Aorta (tissue), 5 donors: ENCODE results near the gene LDLR. TPM values are rescaled to one million over a fixed set of nuclear protein-coding genes. Genes with fewer than 3 reads are reported as not detected.
"Not testable (repeated sequence)": the region's sequence is repeated elsewhere in the genome, so short reads cannot be mapped to it uniquely, and the experiment has no call there.

Experiments used
- ATAC-seq: fragments of 200-7000 bp; cut with Tn5 transposase; one replicate; pipeline ENCODE4 v1.9.1; 2022; ENCODE audit warnings: moderate library complexity; ENCODE audit not compliant: low FRiP score
- DNase-seq, 2 donors: peaks; one replicate each; pipeline ENCODE4 v3.0.0-alpha.2; 2020
- H3K27ac ChIP-seq, 2 donors: one replicate each; pipeline ENCODE4 v1.5.1; 2013; ENCODE audit warnings: low read length in 2 of 2, mild to moderate bottlenecking in 2 of 2, moderate library complexity in 2 of 2, control low read depth in 1 of 2, inconsistent platforms in 1 of 2, low read depth in 1 of 2
- H3K27me3 ChIP-seq, 2 donors: one replicate each; pipeline ENCODE4 v1.6.1; 2013; ENCODE audit warnings: control low read depth in 1 of 2, low read length in 1 of 2, mild to moderate bottlenecking in 1 of 2, moderate library complexity in 1 of 2; ENCODE audit not compliant: insufficient read depth in 2 of 2, control insufficient read depth in 1 of 2
- H3K36me3 ChIP-seq, 2 donors: one replicate each; pipeline ENCODE4 v1.6.1; 2013; ENCODE audit warnings: control low read depth in 1 of 2, low read length in 1 of 2, mild to moderate bottlenecking in 1 of 2; ENCODE audit not compliant: insufficient read depth in 2 of 2, control insufficient read depth in 1 of 2
- H3K4me1 ChIP-seq, 2 donors: one replicate each; pipeline ENCODE4 v1.6.1; 2013; ENCODE audit warnings: low read length in 2 of 2, control low read depth in 1 of 2, mild to moderate bottlenecking in 1 of 2, moderate library complexity in 1 of 2; ENCODE audit not compliant: insufficient read depth in 2 of 2, control insufficient read depth in 1 of 2
- H3K4me3 ChIP-seq, 2 donors: one replicate each; pipeline ENCODE4 v1.5.1; 2013; ENCODE audit warnings: low read length in 2 of 2, control low read depth in 1 of 2, mild to moderate bottlenecking in 1 of 2
- H3K9me3 ChIP-seq: one replicate; pipeline ENCODE4 v1.6.1; 2013; ENCODE audit warnings: mild to moderate bottlenecking, low read length; ENCODE audit not compliant: control insufficient read depth
- WGBS, 2 donors: extraction: QIAGEN DNeasy Blood & Tissue Kit; methylation state at CpG; one replicate each; pipeline ENCODE4 v1.1.7; 2013; 5-methylcytosine and 5-hydroxymethylcytosine counted together
- intact Hi-C, 2 donors: fragments of 100-400 bp; cut with DNase I; formaldehyde crosslinking; loops; one replicate each; pipeline versions ENCODE4 v1.14.2 to v1.15.0; 2022
- polyA plus RNA-seq, 2 donors: library from polyadenylated mRNA; stranded (reverse); fragments of 200-250 nt; gene quantifications; one replicate each; pipeline ENCODE4 v1.2.3, GENCODE V29; 2013
- total RNA-seq, 2 donors: library from RNA; stranded (reverse); fragmentation: NEBNext Ultra II Directional; extraction: Animal tissue kit (Norgen Biotek cat#: 25700); gene quantifications; one replicate each; pipeline ENCODE4 v1.2.1, GENCODE V29; 2021
- donor health status: healthy with polysubstance abuse.
- donor health status: Bipolar disorder and iron deficiency.
- donor health status: DM: no; HTN: no; CAD: no.
- donor health status: DM: no; HTN: no; CAD: no.
- donor health status: DM: yes; HTN: yes; CAD: no.

LDLR gene
- total and polyA plus RNA-seq, 4 donors: 3.4 to 94.0 (median 29.9) TPM

GRCh38 chr19:11176466-11177193 lies 87.4 kb downstream of the LDLR start:
- intact Hi-C loops: no loop called here
- 88 to 90% methylated on average over 18 of the region's 18 CpGs for WGBS, 2 donors
- Histone ChIP-seq H3K36me3 (peaks cover 2 to 10% of the 10 kb centered on the region in 2 donors), H3K4me3 (no peak overlapping the region), H3K4me1 (peaks cover 0 to 2% of the 10 kb centered on the region in 2 donors), H3K27ac (no peak overlapping the region), H3K27me3 (no peaks in the 10 kb centered on the region), H3K9me3 (no peaks in the 10 kb centered on the region)
- DNase-seq: peak in 1 of 2 donors; percentile 57
- no peak for ATAC-seq

- H3K4me3 ChIP-seq: no peak overlapping the region
- DNase-seq (no peak), ATAC-seq (no peak)
- H3K9me3 ChIP-seq: no peaks in the 10 kb centered on the region
- 80 to 84% methylated on average over 9 of the region's 9 CpGs for WGBS, 2 donors
- peaks cover 0 to 2% of the 10 kb centered on the region in 2 donors for H3K4me1 ChIP-seq
- no peaks in the 10 kb centered on the region for H3K27me3 ChIP-seq
- intact Hi-C loops: no loop called here
- H3K36me3 ChIP-seq: peaks cover 2 to 8% of the 10 kb centered on the region in 2 donors
- no peak overlapping the region for H3K27ac ChIP-seq
Observed at GRCh38 chr19:11177592-11177991, 88.3 kb downstream of the LDLR start.

DNA sequence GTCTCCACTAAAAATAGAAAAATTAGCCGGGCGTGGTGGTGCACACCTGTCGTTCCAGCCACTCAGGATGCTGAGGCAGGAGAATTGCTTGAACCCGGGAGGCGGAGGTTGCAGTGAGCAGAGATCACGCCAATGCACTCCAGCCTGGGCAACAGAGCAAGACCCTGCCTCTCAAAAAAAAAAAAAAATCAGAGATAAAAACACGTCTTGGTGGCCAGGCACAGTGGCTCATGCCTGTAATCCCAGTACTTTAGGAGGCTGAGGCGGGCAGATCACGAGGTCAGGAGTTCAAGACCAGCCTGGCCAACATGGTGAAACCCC lies 89.8 kb downstream of the LDLR start:
- H3K4me3 ChIP-seq, H3K27me3 ChIP-seq, H3K9me3 ChIP-seq, DNase-seq, ATAC-seq, intact Hi-C loops, H3K4me1 ChIP-seq, H3K36me3 ChIP-seq, H3K27ac ChIP-seq: not testable (repeated sequence)
- WGBS, 2 donors: 50% methylated on average over 9 of the region's 9 CpGs

DNA sequence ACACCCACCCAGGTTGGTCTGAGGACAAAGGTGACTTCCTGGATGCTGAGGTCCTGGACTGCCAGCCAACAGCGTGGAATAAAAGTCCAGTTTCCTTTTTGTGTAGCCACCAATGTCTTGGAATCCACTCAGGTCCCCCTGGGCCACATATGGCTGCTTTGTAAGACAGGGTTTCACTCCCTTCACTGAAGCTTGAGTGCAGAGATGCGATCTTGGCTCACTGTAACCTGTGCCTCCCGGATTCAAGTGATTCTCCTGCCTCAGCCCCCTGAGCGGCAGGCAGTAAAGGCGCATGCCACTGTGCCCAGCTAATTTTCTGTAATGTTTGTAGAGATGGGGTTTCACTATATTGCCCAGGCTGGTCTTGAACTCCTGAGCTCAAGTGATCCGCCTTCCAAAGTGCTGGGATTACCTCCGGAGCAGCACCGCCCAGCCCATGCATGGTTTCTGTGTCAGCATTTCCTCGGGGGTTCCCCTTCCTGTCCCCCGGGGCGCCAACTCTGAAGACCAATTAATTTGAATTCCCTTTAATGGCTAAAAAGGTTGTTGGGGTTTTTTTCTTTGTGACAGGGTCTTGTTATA lies 90.5 kb downstream of the LDLR start:
- Histone ChIP-seq H3K4me3 (no peak overlapping the region), H3K9me3 (no peaks in the 10 kb centered on the region), H3K27ac (peak overlapping the region in 1 of 2 donors; percentile 4), H3K27me3 (no peaks in the 10 kb centered on the region), H3K36me3 (peaks cover 1 to 5% of the 10 kb centered on the region in 2 donors), H3K4me1 (peaks cover 0 to 2% of the 10 kb centered on the region in 2 donors)
- ATAC-seq (no peak), DNase-seq (peak in 1 of 2 donors; percentile 81)
- intact Hi-C loops: no loop called here
- 44 to 45% methylated on average over 11 of the region's 11 CpGs for WGBS, 2 donors

- WGBS, 2 donors: 9% methylated on average over 8 of the region's 8 CpGs
- intact Hi-C loops: no loop called here
- peak overlapping the region in 1 of 2 donors; percentile 26 for H3K27ac ChIP-seq
- H3K9me3 ChIP-seq: no peaks in the 10 kb centered on the region
- no peak overlapping the region for H3K4me3 ChIP-seq
- ATAC-seq: peak; percentile 66
- no peaks in the 10 kb centered on the region for H3K27me3 ChIP-seq
- peaks cover 0 to 2% of the 10 kb centered on the region in 2 donors for H3K4me1 ChIP-seq
- DNase-seq: no peak
- peaks cover 0 to 5% of the 10 kb centered on the region in 2 donors for H3K36me3 ChIP-seq
Observed at GRCh38 chr19:11180346-11180745, 91.1 kb downstream of the LDLR start.

DNA sequence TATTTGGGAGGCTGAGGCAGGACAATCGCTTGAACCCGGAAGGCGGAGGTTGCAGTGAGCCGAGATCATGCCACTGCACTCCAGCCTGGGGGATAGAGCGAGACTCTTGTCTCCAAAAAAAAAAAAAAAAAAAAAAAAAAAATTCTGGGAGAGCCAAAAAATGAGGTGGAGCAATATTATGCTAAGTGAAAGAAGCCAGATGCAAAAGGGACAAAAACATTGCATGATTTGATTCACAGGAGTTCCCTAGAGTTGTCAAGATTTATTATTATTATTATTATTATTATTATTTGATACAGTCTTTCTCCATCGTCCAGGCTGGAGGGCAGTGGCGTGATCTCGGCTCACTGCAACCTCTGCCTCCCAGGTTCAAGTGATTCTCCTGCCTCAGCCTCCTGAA lies 91.7 kb downstream of the LDLR start:
- intact Hi-C loops, H3K9me3 ChIP-seq, H3K27me3 ChIP-seq, H3K36me3 ChIP-seq, H3K4me3 ChIP-seq, H3K4me1 ChIP-seq, DNase-seq: not testable (repeated sequence)
- peak; percentile 17 for ATAC-seq
- 14 to 20% methylated on average over 8 of the region's 8 CpGs for WGBS, 2 donors
- H3K27ac ChIP-seq: peak overlapping the region in 1 of 2 donors; percentile 17

DNA sequence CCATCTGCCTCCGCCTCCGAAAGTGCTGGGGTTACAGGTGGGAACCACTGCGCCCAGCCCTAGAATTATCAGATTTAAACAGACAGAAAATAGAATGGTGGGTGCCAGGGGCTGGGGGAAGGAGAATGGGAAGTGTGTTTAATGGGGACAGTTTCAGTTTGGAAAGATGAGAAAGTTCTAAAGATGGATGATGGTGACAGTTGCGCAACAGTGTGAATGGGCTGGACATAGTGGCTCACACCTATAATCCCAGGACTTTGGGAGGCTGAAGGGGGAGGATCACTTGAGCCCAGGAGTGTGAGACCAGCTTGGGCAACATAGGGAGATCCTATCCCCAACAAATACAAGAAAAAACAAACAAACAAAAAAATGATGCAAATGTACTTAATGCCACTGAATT lies 92.2 kb downstream of the LDLR start:
- Histone ChIP-seq H3K9me3 (no peaks in the 10 kb centered on the region), H3K36me3 (peaks cover 0 to 3% of the 10 kb centered on the region in 2 donors), H3K27me3 (no peaks in the 10 kb centered on the region), H3K4me1 (peaks cover 0 to 5% of the 10 kb centered on the region in 2 donors), H3K4me3 (no peak overlapping the region), H3K27ac (no peak overlapping the region)
- DNase-seq (no peak), ATAC-seq (no peak)
- 86 to 88% methylated on average over 4 of the region's 4 CpGs for WGBS, 2 donors
- intact Hi-C loops: no loop called here
